NB4 (cell line): Measurements from ENCODE around the gene L1CAM.

Experiments
- DNase-seq: peaks from one replicate; pipeline ENCODE4 v3.0.0; 2010; ENCODE audit warnings: low read depth
- H3K4me3 ChIP-seq: one replicate; pipeline ENCODE4 v1.5.1; 2011; ENCODE audit warnings: mild to moderate bottlenecking, low read depth, low read length, moderate library complexity
- MYC ChIP-seq: IDR thresholded peaks from 2 replicates; pipeline ENCODE4 v1.6.1; 2011; ENCODE audit warnings: low read depth, low read length
- POLR2A ChIP-seq: IDR thresholded peaks from 2 replicates; pipeline ENCODE4 v1.6.1; 2011; ENCODE audit warnings: mild to moderate bottlenecking; ENCODE audit not compliant: insufficient read length; ENCODE audit errors: extremely low read depth
- TF ChIP-seq, protein P1 (sequence below): IDR thresholded peaks from one replicate; pipeline ENCODE4 v1.5.1; 2012; ENCODE audit warnings: low read depth, low read length
- TF ChIP-seq, protein P2 (sequence below): IDR thresholded peaks from 2 replicates; pipeline ENCODE4 v1.6.1; 2011; ENCODE audit warnings: low read depth, low read length

L1CAM gene

DNA sequence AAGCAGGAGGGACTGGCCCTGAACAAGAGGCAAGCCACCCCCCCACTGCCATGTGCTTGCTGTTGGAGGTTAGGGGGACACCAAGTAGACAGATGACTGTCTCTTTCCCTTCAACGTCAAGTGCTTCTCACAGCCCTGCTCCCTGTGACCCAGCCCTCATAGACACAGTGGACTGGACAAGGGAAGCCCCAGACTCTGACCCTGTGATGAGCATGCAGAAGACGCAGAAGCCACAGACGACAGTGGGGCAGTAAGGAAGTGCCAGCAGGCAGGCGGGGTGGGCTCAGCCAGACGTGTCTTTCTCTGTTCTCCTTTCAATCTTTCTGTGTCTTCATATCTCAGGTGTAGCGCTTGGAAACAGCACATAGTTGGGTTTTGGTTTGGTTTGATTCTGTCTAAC lies 2.4 kb upstream of the L1CAM start:
- no peak overlapping the region for H3K4me3 ChIP-seq
- TF ChIP-seq MYC = no peak
- no peak for TF ChIP-seq POLR2A
- TF ChIP-seq, protein P1, sequence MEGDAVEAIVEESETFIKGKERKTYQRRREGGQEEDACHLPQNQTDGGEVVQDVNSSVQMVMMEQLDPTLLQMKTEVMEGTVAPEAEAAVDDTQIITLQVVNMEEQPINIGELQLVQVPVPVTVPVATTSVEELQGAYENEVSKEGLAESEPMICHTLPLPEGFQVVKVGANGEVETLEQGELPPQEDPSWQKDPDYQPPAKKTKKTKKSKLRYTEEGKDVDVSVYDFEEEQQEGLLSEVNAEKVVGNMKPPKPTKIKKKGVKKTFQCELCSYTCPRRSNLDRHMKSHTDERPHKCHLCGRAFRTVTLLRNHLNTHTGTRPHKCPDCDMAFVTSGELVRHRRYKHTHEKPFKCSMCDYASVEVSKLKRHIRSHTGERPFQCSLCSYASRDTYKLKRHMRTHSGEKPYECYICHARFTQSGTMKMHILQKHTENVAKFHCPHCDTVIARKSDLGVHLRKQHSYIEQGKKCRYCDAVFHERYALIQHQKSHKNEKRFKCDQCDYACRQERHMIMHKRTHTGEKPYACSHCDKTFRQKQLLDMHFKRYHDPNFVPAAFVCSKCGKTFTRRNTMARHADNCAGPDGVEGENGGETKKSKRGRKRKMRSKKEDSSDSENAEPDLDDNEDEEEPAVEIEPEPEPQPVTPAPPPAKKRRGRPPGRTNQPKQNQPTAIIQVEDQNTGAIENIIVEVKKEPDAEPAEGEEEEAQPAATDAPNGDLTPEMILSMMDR = no peak
- TF ChIP-seq, protein P2, sequence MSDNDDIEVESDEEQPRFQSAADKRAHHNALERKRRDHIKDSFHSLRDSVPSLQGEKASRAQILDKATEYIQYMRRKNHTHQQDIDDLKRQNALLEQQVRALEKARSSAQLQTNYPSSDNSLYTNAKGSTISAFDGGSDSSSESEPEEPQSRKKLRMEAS = no peak

DNA sequence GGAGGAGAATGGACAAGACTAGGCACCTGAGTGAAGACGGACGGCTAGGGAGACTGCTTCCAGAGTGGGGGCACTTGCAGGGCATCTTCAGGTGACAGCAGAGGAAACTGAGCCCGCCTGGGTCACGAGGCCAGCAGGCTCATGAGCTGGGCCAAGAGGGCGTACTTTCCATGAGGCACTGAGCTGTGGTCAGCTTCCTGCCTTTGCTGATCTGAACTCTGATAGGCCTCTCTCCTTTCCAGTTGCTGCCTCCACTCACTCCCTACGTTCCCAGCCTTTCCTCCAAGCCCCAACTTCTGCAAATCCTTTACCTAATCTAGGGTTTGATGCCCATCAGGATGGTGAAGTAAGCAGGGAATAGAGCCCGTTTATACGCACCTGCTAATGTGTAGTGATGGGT lies 1.4 kb upstream of the L1CAM start:
- TF ChIP-seq MYC = no peak
- DNase-seq = no peak
- H3K4me3 ChIP-seq = no peak overlapping the region

More for the DNA sequence above, 2.4 kb upstream of the L1CAM start:
- no peak for DNase-seq

DNA sequence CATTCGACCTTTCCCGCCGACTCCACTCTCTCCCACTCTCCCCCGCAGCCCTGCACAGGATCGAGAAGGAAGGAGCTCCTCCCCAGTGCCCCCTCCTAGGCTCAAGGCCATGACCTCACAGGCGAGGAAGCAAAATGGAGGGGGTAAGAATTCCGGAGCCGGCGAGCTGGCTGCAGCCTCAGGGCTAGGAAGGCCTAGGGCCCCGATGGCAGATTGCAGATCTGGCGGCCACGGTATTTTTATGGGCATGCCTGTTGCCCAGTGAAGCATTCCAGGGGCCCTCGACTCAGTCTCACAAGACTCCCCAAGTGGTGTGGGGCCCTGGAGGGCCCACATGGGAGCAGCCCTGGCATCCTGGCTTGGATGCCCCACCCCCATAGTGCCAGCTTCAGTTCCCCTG lies 942 bp upstream of the L1CAM start:
- no peak overlapping the region for H3K4me3 ChIP-seq
- DNase-seq = no peak
- TF ChIP-seq, protein P2 = no peak
- TF ChIP-seq POLR2A (no peak), MYC (no peak)
- TF ChIP-seq, protein P1 = no peak

DNA sequence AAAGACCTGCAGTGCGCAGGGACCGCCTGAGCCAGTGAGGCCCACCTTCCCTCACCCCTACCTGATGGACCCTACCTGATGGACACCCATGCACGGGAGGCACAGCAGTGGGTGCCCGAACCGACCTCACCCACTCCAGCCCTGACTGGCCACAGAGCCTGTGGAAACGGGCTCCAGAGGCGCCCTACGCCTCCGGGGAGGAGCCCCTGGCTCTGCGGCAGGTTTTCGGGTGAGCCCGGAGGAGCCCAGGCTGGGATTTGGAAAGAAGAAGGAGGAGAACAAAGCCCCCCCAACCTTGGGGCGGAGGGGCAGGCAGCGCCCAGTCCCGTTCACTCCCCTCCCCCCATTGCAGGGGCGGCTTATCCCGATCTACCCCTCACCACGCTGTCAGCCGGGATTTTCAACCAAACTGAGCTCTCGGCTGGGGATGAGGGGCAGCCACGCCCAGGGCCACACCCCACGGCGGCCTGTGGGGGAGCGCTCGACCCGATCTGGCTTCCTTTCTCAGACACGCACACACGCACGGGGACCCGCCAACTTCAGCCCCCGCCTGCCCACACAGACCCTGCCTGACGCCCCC lies 675 bp downstream of the L1CAM start:
- H3K4me3 ChIP-seq = no peak overlapping the region
- no peak for DNase-seq
- TF ChIP-seq, protein P2 = no peak
- TF ChIP-seq MYC (no peak), POLR2A (no peak)
- TF ChIP-seq, protein P1 = no peak

DNA sequence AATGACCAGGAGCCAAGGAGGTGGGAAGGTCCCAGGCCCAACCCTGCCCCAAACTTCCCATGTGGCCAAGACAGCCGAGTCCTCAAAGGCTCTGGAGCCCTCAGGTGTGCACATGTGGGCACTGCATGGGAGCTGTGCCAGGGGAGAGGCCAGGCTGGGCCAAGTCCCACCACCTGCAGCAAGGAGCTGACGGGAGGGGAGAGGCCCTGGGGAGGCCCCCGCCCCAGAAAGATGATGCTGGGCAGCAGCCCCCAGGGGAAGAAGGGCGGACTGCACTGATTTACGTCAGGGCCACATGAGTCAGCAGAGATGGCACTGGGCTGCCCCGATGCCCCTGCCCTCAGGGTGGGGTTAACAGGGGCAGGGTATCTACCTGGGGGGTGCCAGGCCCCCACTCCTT lies 1.4 kb downstream of the L1CAM start:
- TF ChIP-seq POLR2A = no peak
- no peak for DNase-seq
- no peak overlapping the region for H3K4me3 ChIP-seq

DNA sequence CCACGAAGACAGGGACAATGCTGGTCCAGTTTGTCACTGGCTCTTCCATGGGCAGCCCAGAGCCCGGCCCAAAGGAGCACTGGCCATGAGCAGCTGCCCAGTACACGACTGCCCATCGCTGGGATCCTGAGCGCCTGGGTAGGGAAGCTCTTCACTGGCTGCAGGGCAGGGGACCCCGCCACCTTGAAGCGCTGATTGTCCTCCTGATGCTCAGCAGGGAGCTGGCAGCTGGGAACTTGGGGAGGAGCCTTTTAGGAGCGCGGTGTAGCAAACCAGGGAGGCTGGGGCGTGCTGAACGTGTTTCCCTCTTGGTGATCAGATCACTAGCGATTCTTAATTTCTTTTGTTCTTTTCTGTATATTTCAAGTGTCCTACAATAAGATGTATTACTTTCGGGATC lies 1.8 kb downstream of the L1CAM start:
- H3K4me3 ChIP-seq = no peak overlapping the region
- no peak for DNase-seq
- TF ChIP-seq, protein P2 = no peak
- TF ChIP-seq, protein P1 = no peak
- TF ChIP-seq MYC = no peak
- no peak for TF ChIP-seq POLR2A

DNA sequence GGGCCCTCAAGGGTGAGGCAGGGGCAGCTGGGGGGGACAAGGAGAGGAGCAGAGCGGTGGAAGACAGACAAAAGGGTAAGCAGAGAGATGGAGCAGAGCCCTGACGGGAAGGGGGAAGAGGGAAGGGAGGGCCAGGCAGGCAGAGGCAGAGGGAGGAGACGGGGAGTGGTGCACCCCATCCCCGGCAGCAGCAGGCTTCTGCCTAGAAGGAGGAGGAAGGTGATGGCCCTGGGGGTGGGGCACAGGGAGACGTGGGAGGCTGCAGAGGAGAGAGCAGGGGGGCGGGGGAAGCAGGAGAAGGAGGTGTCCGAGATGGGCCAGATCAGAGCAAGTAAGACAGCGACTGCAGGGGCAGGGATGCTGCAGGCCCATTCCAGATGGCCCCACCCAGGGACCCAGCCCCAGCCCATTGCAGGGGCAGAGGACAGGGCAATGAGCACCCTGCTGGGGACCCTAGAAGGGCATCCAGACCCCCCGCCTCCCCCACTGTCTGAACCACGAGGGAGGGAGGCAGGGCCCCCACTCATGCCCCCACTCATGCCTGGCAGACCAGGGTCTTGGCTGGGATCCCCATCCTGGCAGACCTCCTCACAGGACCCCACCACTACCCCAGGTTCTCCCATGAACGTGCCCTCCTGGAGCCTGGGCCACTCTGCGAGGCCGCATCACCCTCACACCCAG lies 2.7 kb downstream of the L1CAM start:
- TF ChIP-seq, protein P1 = no peak
- TF ChIP-seq POLR2A (no peak), MYC (no peak)
- TF ChIP-seq, protein P2 = no peak
- DNase-seq = no peak
- H3K4me3 ChIP-seq = no peak overlapping the region
